ENCODE measurements around the gene EOMES.
"Not testable (repeated sequence)": the region's sequence is repeated elsewhere in the genome, so short reads cannot be mapped to it uniquely, and the experiment has no call there.

Gene EOMES

GRCh38 chr3:27721717-27722564, at the start of gene EOMES:
Gene EOMES, minus strand, starts transcription at chr3:27722323. Its CDS starts 29 bp downstream, at chr3:27722294.
- peak; percentile 55 for DNase-seq (ENCODE audit: low read depth)
- TF ChIP-seq CTCF (conservative IDR thresholded peaks at IDR 0.05; ENCODE audit: low read depth, low read length) = peak; percentile 24
- H3K4me3 ChIP-seq (ENCODE audit: low read depth, low read length) = peak within 1 kb of the TSS; percentile 38

- DNase-seq (ENCODE audit: low read depth); H3K4me3 ChIP-seq (ENCODE audit: low read depth, low read length): not testable (repeated sequence)
Measured at GRCh38 chr3:27770384-27770783, 48.3 kb upstream of the EOMES start.

- no peak for TF ChIP-seq CTCF (conservative IDR thresholded peaks at IDR 0.05; ENCODE audit: low read depth, low read length)
- no peak for DNase-seq (ENCODE audit: low read depth)
- H3K4me3 ChIP-seq (ENCODE audit: low read depth, low read length) = no peak overlapping the region
Measured at GRCh38 chr3:27767000-27767399, 44.9 kb upstream of the EOMES start.

GRCh38 chr3:27758083-27758482, 36.0 kb upstream of the EOMES start:
- no peak for TF ChIP-seq CTCF (conservative IDR thresholded peaks at IDR 0.05; ENCODE audit: low read depth, low read length)
- no peak overlapping the region for H3K4me3 ChIP-seq (ENCODE audit: low read depth, low read length)
- peak; percentile 91 for DNase-seq (ENCODE audit: low read depth)

- H3K4me3 ChIP-seq (ENCODE audit: low read depth, low read length) = no peak overlapping the region
- TF ChIP-seq CTCF (conservative IDR thresholded peaks at IDR 0.05; ENCODE audit: low read depth, low read length) = no peak
- DNase-seq (ENCODE audit: low read depth) = no peak
Measured at GRCh38 chr3:27756877-27757276, 34.8 kb upstream of the EOMES start.

GRCh38 chr3:27752926-27753325, 30.8 kb upstream of the EOMES start:
- no peak for DNase-seq (ENCODE audit: low read depth)
- H3K4me3 ChIP-seq (ENCODE audit: low read depth, low read length) = no peak overlapping the region
- no peak for TF ChIP-seq CTCF (conservative IDR thresholded peaks at IDR 0.05; ENCODE audit: low read depth, low read length)

- no peak for TF ChIP-seq CTCF (conservative IDR thresholded peaks at IDR 0.05; ENCODE audit: low read depth, low read length)
Measured at GRCh38 chr3:27749643-27750042, 27.5 kb upstream of the EOMES start.

More at GRCh38 chr3:27749643-27750042, 27.5 kb upstream of the EOMES start:
- H3K4me3 ChIP-seq (ENCODE audit: low read depth, low read length) = no peak overlapping the region
- no peak for DNase-seq (ENCODE audit: low read depth)
